IMR-90 (cell line): ENCODE results near the gene MS4A15. TPM values are rescaled to one million over a fixed set of nuclear protein-coding genes. Genes with fewer than 3 reads are reported as not detected.

Source experiments
- ATAC-seq: fragments of 200-7000 bp; cut with Tn5 transposase; 2 replicates; pipeline ENCODE4 v1.9.1; 2020; ENCODE audit warnings: low read depth, mild to moderate bottlenecking, moderate library complexity
- BruUV-seq: library from RNA; stranded (reverse); fragments of 400-500 nt; replicated peaks from 2 replicates; lab custom pipeline; 2021; lab: Mats Ljungman, UMichigan
- CTCF ChIA-PET: fragments of 300-600 bp; formaldehyde crosslinking; extraction: SDS; loops from one replicate; lab custom pipeline; 2021; ENCODE audit warnings: antibody characterized with exemption; lab: Yijun Ruan, JAX
- POLR2A ChIA-PET: fragments of 300-600 bp; sonication (Branson Sonifier 250); formaldehyde crosslinking; loops from one replicate; lab custom pipeline; 2022; ENCODE audit warnings: antibody characterized with exemption; ENCODE audit not compliant: unreplicated experiment; lab: Charles Lee
- DNase-seq: peaks from one replicate; pipeline ENCODE4 v3.0.0; 2013
- H2AFZ ChIP-seq: replicated peaks from 2 replicates; pipeline ENCODE3; 2013; ENCODE audit warnings: low read length, mild to moderate bottlenecking; ENCODE audit not compliant: poor library complexity
- H2AK5ac ChIP-seq: 2 replicates; pipeline ENCODE4 v1.6.1; 2013; ENCODE audit warnings: low read depth, low read length, inconsistent platforms
- H2AK9ac ChIP-seq: replicated peaks from 2 replicates; pipeline ENCODE3; 2013; ENCODE audit warnings: mild to moderate bottlenecking, low read depth, low read length, moderate library complexity; ENCODE audit not compliant: poor library complexity
- H2BK120ac ChIP-seq: 2 replicates; pipeline ENCODE4 v1.6.1; 2013; ENCODE audit warnings: low read depth, low read length, inconsistent platforms
- H2BK15ac ChIP-seq: 3 replicates; pipeline ENCODE4 v1.6.1; 2013; ENCODE audit warnings: low read depth, low read length, inconsistent platforms
- H2BK20ac ChIP-seq: 2 replicates; pipeline ENCODE4 v1.6.1; 2013; ENCODE audit warnings: low read depth, mild to moderate bottlenecking, inconsistent platforms, low read length, moderate library complexity
- H2BK5ac ChIP-seq: 2 replicates; pipeline ENCODE4 v1.6.1; 2013; ENCODE audit warnings: mild to moderate bottlenecking, low read depth, low read length, inconsistent platforms; ENCODE audit not compliant: poor library complexity, severe bottlenecking
- H3K14ac ChIP-seq: replicated peaks from 2 replicates; pipeline ENCODE4 v1.6.1; 2013; ENCODE audit warnings: low read depth, low read length, inconsistent platforms
- H3K18ac ChIP-seq: 2 replicates; pipeline ENCODE4 v1.6.1; 2013; ENCODE audit warnings: low read depth, low read length, control low read depth
- H3K23ac ChIP-seq: 2 replicates; pipeline ENCODE4 v1.6.1; 2013; ENCODE audit warnings: low read depth, low read length, inconsistent platforms
- H3K27ac ChIP-seq: 2 replicates; pipeline ENCODE4 v1.5.1; 2013; ENCODE audit warnings: mild to moderate bottlenecking, control low read depth, low read length; ENCODE audit not compliant: insufficient read depth
- H3K27me3 ChIP-seq: 2 replicates; pipeline ENCODE4 v1.6.1; 2013; ENCODE audit warnings: low read length; ENCODE audit not compliant: control insufficient read depth, insufficient read depth
- H3K36me3 ChIP-seq: 2 replicates; pipeline ENCODE4 v1.6.1; 2013; ENCODE audit warnings: low read length, mixed read lengths; ENCODE audit not compliant: control insufficient read depth, insufficient read depth
- H3K4ac ChIP-seq: 2 replicates; pipeline ENCODE4 v1.6.1; 2013; ENCODE audit warnings: low read depth, low read length, inconsistent platforms
- H3K4me1 ChIP-seq: 2 replicates; pipeline ENCODE4 v1.6.1; 2013; ENCODE audit warnings: low read length, mixed read lengths; ENCODE audit not compliant: control insufficient read depth, insufficient read depth
- H3K4me2 ChIP-seq: 2 replicates; pipeline ENCODE4 v1.6.1; 2013; ENCODE audit warnings: low read depth, mild to moderate bottlenecking, control low read depth, low read length, moderate library complexity
- H3K4me3 ChIP-seq: 2 replicates; pipeline ENCODE4 v1.5.1; 2013; ENCODE audit warnings: low read depth, mild to moderate bottlenecking, control low read depth, low read length, moderate library complexity; ENCODE audit not compliant: insufficient read depth
- H3K56ac ChIP-seq: 2 replicates; pipeline ENCODE4 v1.6.1; 2013; ENCODE audit warnings: low read length, inconsistent platforms; ENCODE audit not compliant: insufficient read depth; ENCODE audit errors: extremely low read depth
- H3K79me1 ChIP-seq, 2 experiments: 2 replicates each; pipeline ENCODE4 v1.6.1; 2013; ENCODE audit warnings: low read length in 2 of 2, inconsistent platforms in 1 of 2, low read depth in 1 of 2
- H3K9ac ChIP-seq: 2 replicates; pipeline ENCODE4 v1.6.1; 2013; ENCODE audit warnings: low read depth, low read length, control low read depth
- H3K9me1 ChIP-seq: 2 replicates; pipeline ENCODE4 v1.6.1; 2013; ENCODE audit warnings: low read length, inconsistent platforms; ENCODE audit not compliant: insufficient read depth
- H3K9me3 ChIP-seq: 2 replicates; pipeline ENCODE4 v1.6.1; 2013; ENCODE audit warnings: low read length; ENCODE audit not compliant: control insufficient read depth, insufficient read depth
- H4K20me1 ChIP-seq: 2 replicates; pipeline ENCODE4 v1.6.1; 2013; ENCODE audit warnings: low read length, inconsistent platforms; ENCODE audit not compliant: insufficient read depth
- H4K5ac ChIP-seq: 2 replicates; pipeline ENCODE4 v1.6.1; 2013; ENCODE audit warnings: mild to moderate bottlenecking, low read depth, low read length, control low read depth
- H4K8ac ChIP-seq, 2 experiments: 2 replicates each; pipeline ENCODE4 v1.6.1; 2013; ENCODE audit warnings: low read depth in 2 of 2, low read length in 2 of 2, control low read depth in 1 of 2, inconsistent platforms in 1 of 2
- H4K91ac ChIP-seq: 2 replicates; pipeline ENCODE4 v1.6.1; 2013; ENCODE audit warnings: low read depth, low read length, inconsistent platforms; ENCODE audit not compliant: insufficient read depth
- BHLHE40 ChIP-seq: fragments of 150-350 bp; IDR thresholded peaks from 2 replicates; pipeline ENCODE4 v1.6.1; 2016; ENCODE audit warnings: mild to moderate bottlenecking, low read depth, low read length
- CEBPB ChIP-seq: IDR thresholded peaks from 2 replicates; pipeline ENCODE4 v1.6.1; 2012; ENCODE audit warnings: low read depth, low read length, improper control_type of control experiment
- CHD1 ChIP-seq: IDR thresholded peaks from 2 replicates; pipeline ENCODE4 v1.6.1; 2012; ENCODE audit warnings: low read depth, low read length, improper control_type of control experiment
- FOS ChIP-seq: fragments of 150-350 bp; IDR thresholded peaks from 2 replicates; pipeline ENCODE4 v1.6.1; 2016; ENCODE audit warnings: low read depth, low read length
- MAFK ChIP-seq: IDR thresholded peaks from 2 replicates; pipeline ENCODE4 v1.6.1; 2012; ENCODE audit warnings: low read depth, low read length, improper control_type of control experiment
- MAZ ChIP-seq: IDR thresholded peaks from 2 replicates; pipeline ENCODE4 v1.6.1; 2012; ENCODE audit warnings: low read depth, mild to moderate bottlenecking, low read length, improper control_type of control experiment, moderate library complexity, borderline replicate concordance
- MXI1 ChIP-seq: IDR thresholded peaks from 2 replicates; pipeline ENCODE4 v1.6.1; 2012; ENCODE audit warnings: low read depth, mild to moderate bottlenecking, low read length, moderate library complexity, borderline replicate concordance
- NFE2L2 ChIP-seq: fragments of 150-350 bp; IDR thresholded peaks from 2 replicates; pipeline ENCODE4 v1.6.1; 2016; ENCODE audit warnings: low read depth, mild to moderate bottlenecking, low read length
- POLR2A ChIP-seq: IDR thresholded peaks from 2 replicates; pipeline ENCODE4 v1.6.1; 2012; ENCODE audit warnings: mild to moderate bottlenecking, low read depth, low read length
- RAD21 ChIP-seq: IDR thresholded peaks from 2 replicates; pipeline ENCODE4 v1.6.1; 2012; ENCODE audit warnings: low read length, improper control_type of control experiment
- RFX5 ChIP-seq: IDR thresholded peaks from 2 replicates; pipeline ENCODE4 v1.8.0; 2012; ENCODE audit warnings: low read depth, mild to moderate bottlenecking, low read length, moderate library complexity
- SMC3 ChIP-seq: fragments of 150-350 bp; IDR thresholded peaks from 2 replicates; pipeline ENCODE4 v1.6.1; 2016; ENCODE audit warnings: low read depth, mild to moderate bottlenecking, antibody characterized with exemption, low read length, moderate library complexity
- WGBS, 2 experiments: methylation state at CpG; one replicate each; pipeline versions ENCODE4 v1.1.5 to v1.1.7; 2013; ENCODE audit warnings: missing lambda C conversion rate in 2 of 2; ENCODE audit not compliant: insufficient read length in 1 of 2; ENCODE audit errors: extremely low coverage in 2 of 2; 5-methylcytosine and 5-hydroxymethylcytosine counted together
- dilution Hi-C: fragments of 300-500 bp; cut with HindIII; formaldehyde crosslinking; loops from one replicate; pipeline ENCODE4 v1.14.3; 2018; ENCODE audit warnings: low sequenced_read_pairs; ENCODE audit not compliant: unreplicated experiment
- in situ Hi-C: fragments of 300-500 bp; cut with MboI; formaldehyde crosslinking; loops from 3 replicates; pipeline ENCODE4 v1.14.3; 2019; ENCODE audit warnings: low sequenced_read_pairs, inconsistent platforms, mixed read lengths
- intact Hi-C: fragments of 100-400 bp; cut with micrococcal nuclease; formaldehyde crosslinking; loops from 2 replicates; pipeline ENCODE4 v1.10.0; 2022
- polyA plus RNA-seq, 3 experiments: library from polyadenylated mRNA; depleted of rRNA; stranded (reverse); fragments of >200 nt; gene quantifications; 2 replicates each; pipeline ENCODE4 v1.2.3, GENCODE V29; 2012; ENCODE audit warnings: low replicate concordance in 1 of 3
- total RNA-seq: library from RNA; depleted of rRNA; stranded (reverse); fragments of >200 nt; gene quantifications from 2 replicates; pipeline ENCODE4 v1.2.3, GENCODE V29; 2012
- TF ChIP-seq, protein P1 (sequence below): fragments of 150-350 bp; IDR thresholded peaks from 2 replicates; pipeline ENCODE4 v1.6.1; 2017; ENCODE audit warnings: mild to moderate bottlenecking, antibody characterized with exemption, low read length, low read depth
- TF ChIP-seq, protein P2 (sequence below): conservative IDR thresholded peaks from 2 replicates; pipeline ENCODE4 v1.5.1; 2012; ENCODE audit warnings: mild to moderate bottlenecking, low read depth, low read length, improper control_type of control experiment
- TF ChIP-seq, protein P3 (sequence below): fragments of 150-350 bp; IDR thresholded peaks from 2 replicates; pipeline ENCODE4 v1.6.1; 2016; ENCODE audit warnings: low read depth, mild to moderate bottlenecking, low read length, moderate library complexity, borderline replicate concordance

Gene MS4A15
- total and polyA plus RNA-seq, 2 of the 4 experiments (the other 2 are of a cell fraction): not detected

DNA sequence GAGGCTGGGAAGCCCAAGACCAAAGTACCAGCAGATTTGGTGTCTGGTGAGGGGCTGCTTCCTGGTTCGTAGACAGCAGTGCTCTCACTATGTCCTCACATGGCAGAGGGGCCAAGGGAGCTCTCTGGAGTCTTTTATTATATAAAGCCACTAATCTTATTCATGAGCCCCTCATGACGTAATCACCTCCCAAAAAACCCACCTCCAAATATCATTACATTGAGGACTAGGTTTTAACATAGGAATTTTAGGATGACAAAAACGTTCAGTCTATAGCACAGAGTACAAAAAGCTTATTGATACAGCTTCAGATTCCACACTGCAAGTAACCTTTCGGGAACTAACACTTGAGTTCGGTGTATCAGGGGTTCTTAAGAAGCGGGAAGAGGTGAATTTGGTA, 36.2 kb upstream of the MS4A15 start:
- H2BK120ac ChIP-seq: no peak overlapping the region
- no peaks in the 10 kb centered on the region for H4K20me1 ChIP-seq
- intact Hi-C loops: no loop called here
- no peak overlapping the region for H3K4me2 ChIP-seq
- H3K23ac ChIP-seq: no peak overlapping the region
- ChIA-PET CTCF (no interaction called here), POLR2A (no interaction called here)
- no peak overlapping the region for H2AK9ac ChIP-seq
- H2BK5ac ChIP-seq: no peak overlapping the region
- in situ Hi-C loops: no loop called here
- no TSS peak for BruUV-seq
- ATAC-seq (no peak), DNase-seq (no peak)
- no peak overlapping the region for H3K56ac ChIP-seq
- H3K9me1 ChIP-seq: no peaks in the 10 kb centered on the region
- H3K79me1 ChIP-seq: no peaks in the 10 kb centered on the region
- H2BK20ac ChIP-seq: no peak overlapping the region
- H3K4me1 ChIP-seq: no peaks in the 10 kb centered on the region
- H4K91ac ChIP-seq: no peak overlapping the region
- no CpG with 5 or more reads among the region's 6 CpGs for WGBS, 2 experiments
- no peak overlapping the region for H4K8ac ChIP-seq
- H3K18ac ChIP-seq: no peak overlapping the region
- dilution Hi-C loops: no loop called here
- H2AK5ac ChIP-seq: no peak overlapping the region
- H4K5ac ChIP-seq: no peak overlapping the region
- no peak overlapping the region for H3K4ac ChIP-seq
- no peaks in the 10 kb centered on the region for H3K9me3 ChIP-seq
- TF ChIP-seq CHD1: no peak
- TF ChIP-seq CEBPB: no peak
- TF ChIP-seq MAZ: no peak
- no peak for TF ChIP-seq MXI1
- TF ChIP-seq RAD21: no peak
- TF ChIP-seq, protein P1, sequence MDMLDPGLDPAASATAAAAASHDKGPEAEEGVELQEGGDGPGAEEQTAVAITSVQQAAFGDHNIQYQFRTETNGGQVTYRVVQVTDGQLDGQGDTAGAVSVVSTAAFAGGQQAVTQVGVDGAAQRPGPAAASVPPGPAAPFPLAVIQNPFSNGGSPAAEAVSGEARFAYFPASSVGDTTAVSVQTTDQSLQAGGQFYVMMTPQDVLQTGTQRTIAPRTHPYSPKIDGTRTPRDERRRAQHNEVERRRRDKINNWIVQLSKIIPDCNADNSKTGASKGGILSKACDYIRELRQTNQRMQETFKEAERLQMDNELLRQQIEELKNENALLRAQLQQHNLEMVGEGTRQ: no peak
- TF ChIP-seq, protein P2, sequence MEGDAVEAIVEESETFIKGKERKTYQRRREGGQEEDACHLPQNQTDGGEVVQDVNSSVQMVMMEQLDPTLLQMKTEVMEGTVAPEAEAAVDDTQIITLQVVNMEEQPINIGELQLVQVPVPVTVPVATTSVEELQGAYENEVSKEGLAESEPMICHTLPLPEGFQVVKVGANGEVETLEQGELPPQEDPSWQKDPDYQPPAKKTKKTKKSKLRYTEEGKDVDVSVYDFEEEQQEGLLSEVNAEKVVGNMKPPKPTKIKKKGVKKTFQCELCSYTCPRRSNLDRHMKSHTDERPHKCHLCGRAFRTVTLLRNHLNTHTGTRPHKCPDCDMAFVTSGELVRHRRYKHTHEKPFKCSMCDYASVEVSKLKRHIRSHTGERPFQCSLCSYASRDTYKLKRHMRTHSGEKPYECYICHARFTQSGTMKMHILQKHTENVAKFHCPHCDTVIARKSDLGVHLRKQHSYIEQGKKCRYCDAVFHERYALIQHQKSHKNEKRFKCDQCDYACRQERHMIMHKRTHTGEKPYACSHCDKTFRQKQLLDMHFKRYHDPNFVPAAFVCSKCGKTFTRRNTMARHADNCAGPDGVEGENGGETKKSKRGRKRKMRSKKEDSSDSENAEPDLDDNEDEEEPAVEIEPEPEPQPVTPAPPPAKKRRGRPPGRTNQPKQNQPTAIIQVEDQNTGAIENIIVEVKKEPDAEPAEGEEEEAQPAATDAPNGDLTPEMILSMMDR: no peak
- no peak for TF ChIP-seq NFE2L2
- TF ChIP-seq POLR2A: no peak
- no peak for TF ChIP-seq RFX5
- no peak for TF ChIP-seq MAFK
- no peak for TF ChIP-seq FOS
- TF ChIP-seq BHLHE40: no peak
- no peak for TF ChIP-seq SMC3
- TF ChIP-seq, protein P3, sequence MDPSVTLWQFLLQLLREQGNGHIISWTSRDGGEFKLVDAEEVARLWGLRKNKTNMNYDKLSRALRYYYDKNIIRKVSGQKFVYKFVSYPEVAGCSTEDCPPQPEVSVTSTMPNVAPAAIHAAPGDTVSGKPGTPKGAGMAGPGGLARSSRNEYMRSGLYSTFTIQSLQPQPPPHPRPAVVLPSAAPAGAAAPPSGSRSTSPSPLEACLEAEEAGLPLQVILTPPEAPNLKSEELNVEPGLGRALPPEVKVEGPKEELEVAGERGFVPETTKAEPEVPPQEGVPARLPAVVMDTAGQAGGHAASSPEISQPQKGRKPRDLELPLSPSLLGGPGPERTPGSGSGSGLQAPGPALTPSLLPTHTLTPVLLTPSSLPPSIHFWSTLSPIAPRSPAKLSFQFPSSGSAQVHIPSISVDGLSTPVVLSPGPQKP: no peak
- H3K14ac ChIP-seq: no peak overlapping the region
- H3K27me3 ChIP-seq: no peaks in the 10 kb centered on the region
- H3K9ac ChIP-seq: no peak overlapping the region
- H2BK15ac ChIP-seq: no peak overlapping the region
- H2AFZ ChIP-seq: no peak overlapping the region
- H3K27ac ChIP-seq: no peak overlapping the region
- H3K4me3 ChIP-seq: no peak overlapping the region
- no peaks in the 10 kb centered on the region for H3K36me3 ChIP-seq
